K562 (cell line): ENCODE data around the gene RALY. TPM values are rescaled to one million over a fixed set of nuclear protein-coding genes. Genes with fewer than 3 reads are reported as not detected.

Experiments used
- ATAC-seq: fragments of 200-7000 bp; cut with Tn5 transposase; 3 replicates; pipeline ENCODE4 v1.9.1; 2020; ENCODE audit warnings: moderate library complexity
- BruUV-seq: library from RNA; stranded (reverse); fragments of 400-500 nt; replicated peaks from 2 replicates; lab custom pipeline; 2021; lab: Mats Ljungman, UMichigan
- CTCF ChIA-PET: fragments of 300-600 bp; formaldehyde crosslinking; extraction: SDS; loops from one replicate; lab custom pipeline; 2021; ENCODE audit warnings: low intra/inter-chr PET ratio; lab: Yijun Ruan, JAX
- POLR2A ChIA-PET: fragments of 300-600, 350-650 bp; sonication (Branson Sonifier 250); formaldehyde crosslinking; extraction: SDS; loops from one replicate; lab custom pipeline; 2021; ENCODE audit warnings: antibody characterized with exemption, inconsistent platforms; lab: Yijun Ruan, JAX
- DNase-seq, 4 experiments: peaks; one replicate each; pipeline versions ENCODE4 v3.0.0 to v3.0.0-alpha.2; 2011 to 2018; ENCODE audit warnings: low spot score in 3 of 4, mixed read lengths in 3 of 4; ENCODE audit errors: extremely low read depth in 1 of 4
- FAIRE-seq: peaks from 2 replicates; lab custom pipeline; 2011; peaks lifted over from hg19 to GRCh38; lab: Jason Lieb, UNC
- H2AFZ ChIP-seq: 2 replicates; pipeline ENCODE4 v1.6.0; 2011; ENCODE audit warnings: low read depth, low read length, control low read depth, inconsistent platforms
- H3K27ac ChIP-seq: fragments of 200-600 bp; 3 replicates; pipeline ENCODE4 v1.8.0; 2011; ENCODE audit warnings: low read depth, mild to moderate bottlenecking, control low read depth, inconsistent platforms, low read length, moderate library complexity, mixed read lengths; ENCODE audit errors: extremely low read depth
- H3K27me3 ChIP-seq, 2 experiments: fragments of 300-600 bp in 1 of 2; 2 replicates in 1 of 2; 3 replicates in 1 of 2; pipeline versions ENCODE4 v1.6.0 to v1.8.0; 2011; ENCODE audit warnings: inconsistent platforms in 2 of 2, low read length in 2 of 2, mild to moderate bottlenecking in 1 of 2, mixed read lengths in 1 of 2, moderate library complexity in 1 of 2; ENCODE audit not compliant: control insufficient read depth in 2 of 2, insufficient read depth in 2 of 2
- H3K36me3 ChIP-seq: fragments of 300-600 bp; 3 replicates; pipeline ENCODE4 v1.8.0; 2011; ENCODE audit warnings: mild to moderate bottlenecking, low read length, inconsistent platforms; ENCODE audit not compliant: control insufficient read depth, insufficient read depth
- H3K4me1 ChIP-seq, 2 experiments: fragments of 200-600 bp in 1 of 2; replicated peaks in 1 of 2; 2 replicates in 1 of 2; 3 replicates in 1 of 2; pipeline versions ENCODE4 v1.5.1 to v1.8.0; 2011; ENCODE audit warnings: inconsistent platforms in 2 of 2, low read length in 2 of 2, mild to moderate bottlenecking in 1 of 2, mixed read lengths in 1 of 2, moderate library complexity in 1 of 2; ENCODE audit not compliant: control insufficient read depth in 2 of 2, insufficient read depth in 2 of 2
- H3K4me2 ChIP-seq: 2 replicates; pipeline ENCODE4 v1.6.1; 2011; ENCODE audit warnings: low read length, control low read depth, inconsistent platforms, mixed read lengths; ENCODE audit not compliant: insufficient read depth
- H3K4me3 ChIP-seq: fragments of 200-600 bp; sonication (generic), shearing (Covaris generic); 2 replicates; pipeline ENCODE4 v1.5.1; 2016; ENCODE audit warnings: control low read depth, inconsistent platforms
- H3K79me2 ChIP-seq: fragments of 200-600 bp; 3 replicates; pipeline ENCODE4 v1.8.0; 2011; ENCODE audit warnings: low read length, inconsistent platforms; ENCODE audit not compliant: control insufficient read depth, insufficient read depth
- H3K9ac ChIP-seq, 2 experiments: 2 replicates each; pipeline versions ENCODE4 v1.6.0 to v1.6.1; 2011; ENCODE audit warnings: low read depth in 2 of 2, low read length in 2 of 2, control low read depth in 1 of 2, inconsistent platforms in 1 of 2, mild to moderate bottlenecking in 1 of 2, mixed read lengths in 1 of 2; ENCODE audit not compliant: insufficient read depth in 1 of 2
- H3K9me1 ChIP-seq: one replicate; pipeline ENCODE4 v1.6.0; 2011; ENCODE audit warnings: inconsistent platforms, mild to moderate bottlenecking, low read length, moderate library complexity; ENCODE audit not compliant: control insufficient read depth, insufficient read depth
- H3K9me3 ChIP-seq: replicated peaks from 2 replicates; pipeline ENCODE4 v1.5.1; 2011; ENCODE audit warnings: low read depth, low read length, inconsistent platforms; ENCODE audit not compliant: control insufficient read depth, insufficient read depth
- H4K20me1 ChIP-seq: replicated peaks from 2 replicates; pipeline ENCODE4 v1.6.1; 2011; ENCODE audit warnings: low read length, inconsistent platforms, mixed read lengths; ENCODE audit not compliant: control insufficient read depth, insufficient read depth
- AFF1 ChIP-seq, 2 experiments: fragments of 450-650 bp; IDR thresholded peaks; 2 replicates each; pipeline ENCODE4 v1.6.1; 2018; ENCODE audit warnings: mild to moderate bottlenecking in 2 of 2, low read depth in 1 of 2; ENCODE audit not compliant: partially characterized antibody in 2 of 2
- E2F6 ChIP-seq, 2 experiments: IDR thresholded peaks; 2 replicates each; pipeline ENCODE4 v1.6.1; 2011; ENCODE audit warnings: borderline replicate concordance in 1 of 2, control low read depth in 1 of 2, low read depth in 1 of 2, low read length in 1 of 2, mild to moderate bottlenecking in 1 of 2, mixed read lengths in 1 of 2, moderate library complexity in 1 of 2; ENCODE audit not compliant: insufficient read depth in 1 of 2, insufficient read length in 1 of 2, poor library complexity in 1 of 2, severe bottlenecking in 1 of 2; ENCODE audit errors: extremely low read depth in 1 of 2
- FOXJ3 ChIP-seq: sonication (generic); formaldehyde crosslinking; IDR thresholded peaks from 2 replicates; pipeline ENCODE4 v1.4.0; 2020; ENCODE audit warnings: mild to moderate bottlenecking, missing genetic modification reagents
- GABPA ChIP-seq: fragments of 200-800 bp; sonication (Bioruptor generic); conservative IDR thresholded peaks from 2 replicates; pipeline ENCODE4 v1.6.1; 2016; ENCODE audit warnings: low read depth, missing genetic modification characterization, missing compliant biosample characterization
- HMG20B ChIP-seq: fragments of 250-450 bp; sonication (Bioruptor Pico); IDR thresholded peaks from 2 replicates; pipeline ENCODE4 v1.5.0; 2021; ENCODE audit warnings: mild to moderate bottlenecking
- IFI16 ChIP-seq: fragments of 250-450 bp; sonication (Bioruptor Pico); IDR thresholded peaks from 2 replicates; pipeline ENCODE4 v2.1.2; 2022; ENCODE audit warnings: mild to moderate bottlenecking, inconsistent platforms
- IRF2 ChIP-seq: sonication (generic); formaldehyde crosslinking; IDR thresholded peaks from 2 replicates; pipeline ENCODE4 v1.8.1; 2022; ENCODE audit warnings: mild to moderate bottlenecking, missing genetic modification reagents
- MTA3 ChIP-seq: fragments of 450-650 bp; formaldehyde crosslinking; IDR thresholded peaks from 2 replicates; pipeline ENCODE4 v1.6.1; 2017; ENCODE audit warnings: mild to moderate bottlenecking, borderline replicate concordance
- PYGO2 ChIP-seq: fragments of 450-650 bp; IDR thresholded peaks from 2 replicates; pipeline ENCODE4 v1.6.1; 2016; ENCODE audit warnings: mild to moderate bottlenecking, missing genetic modification characterization, moderate library complexity, missing compliant biosample characterization
- SREBF1 ChIP-seq: fragments of 150-350 bp; IDR thresholded peaks from 2 replicates; pipeline ENCODE4 v1.6.1; 2014; ENCODE audit warnings: antibody characterized with exemption, low read depth, low read length, borderline replicate concordance
- STAG1 ChIP-seq: sonication (generic); formaldehyde crosslinking; IDR thresholded peaks from 2 replicates; pipeline ENCODE4 v1.5.0; 2020; ENCODE audit warnings: missing genetic modification reagents, borderline replicate concordance
- ZBTB43 ChIP-seq: sonication (generic); formaldehyde crosslinking; IDR thresholded peaks from 2 replicates; pipeline ENCODE4 v1.8.0; 2023; ENCODE audit warnings: mild to moderate bottlenecking, missing genetic modification reagents
- ZC3H4 ChIP-seq: sonication (generic); formaldehyde crosslinking; IDR thresholded peaks from 2 replicates; pipeline ENCODE4 v1.9.0; 2021; ENCODE audit warnings: missing genetic modification reagents, borderline replicate concordance
- ZNF561 ChIP-seq: fragments of 450-650 bp; formaldehyde crosslinking; conservative IDR thresholded peaks from 2 replicates; pipeline ENCODE4 v1.4.0; 2020; ENCODE audit warnings: mild to moderate bottlenecking, moderate library complexity
- WGBS: fragments of 100-300 bp; shearing (Covaris generic); methylation state at CpG from one replicate; pipeline ENCODE4 v1.1.6; 2016; ENCODE audit warnings: low coverage, mixed read lengths; ENCODE audit not compliant: insufficient coverage; ENCODE audit errors: missing lambda C conversion rate; 5-methylcytosine and 5-hydroxymethylcytosine counted together
- in situ Hi-C: fragments of 300-500 bp; cut with MboI; formaldehyde crosslinking; loops from 4 replicates; pipeline ENCODE4 v1.15.0; 2018; ENCODE audit warnings: inconsistent platforms, mixed read lengths
- intact Hi-C: fragments of 100-400 bp; cut with micrococcal nuclease; formaldehyde crosslinking; loops from 2 replicates; pipeline ENCODE4 v1.14.2; 2022
- polyA plus RNA-seq, 8 experiments: library from polyadenylated mRNA; depleted of rRNA in 4 of 8; stranded (reverse) in 5 of 8; unstranded in 3 of 8; fragments of >200 nt; fragmentation: Nextera tagmentation in 2 of 8; fragmentation: Illumina TruSeq in 1 of 8; extraction: Ambion mirVana in 2 of 8; extraction: Trizol in 1 of 8; gene quantifications; 2 replicates each; pipeline versions ENCODE4 v1.2.1 to v1.2.3, GENCODE V29; 2011 to 2014; ENCODE audit warnings: inconsistent platforms in 1 of 8, missing spikeins in 1 of 8
- total RNA-seq, 7 experiments: library from RNA; depleted of rRNA in 6 of 7; stranded (reverse); fragments of >200 nt in 6 of 7; fragmentation: Illumina TruSeq in 2 of 7; extraction: Trizol in 2 of 7; gene quantifications; 2 replicates each; pipeline versions ENCODE4 v1.2.1 to v1.2.3, GENCODE V29; 2011 to 2021; ENCODE audit warnings: low replicate concordance in 1 of 7

The RALY gene
- total and polyA plus RNA-seq, 9 of the 15 experiments (the other 6 are each of a cell fraction or from before 2014, with no cell fraction given): 0.80 to 207 (median 128) TPM

GRCh38 chr20:33994222-33994913, 657 bp downstream of the RALY start:
- Histone ChIP-seq H3K27me3 (no peaks in the 10 kb centered on the region), H3K36me3 (peaks cover 13% of the 10 kb centered on the region; the same call in 1 of the 3 replicates), H3K4me3 (peak overlapping the region; percentile 97), H3K9me3 (no peaks in the 10 kb centered on the region), H3K4me1 (peaks cover 24 to 40% of the 10 kb centered on the region in 2 experiments), H3K9ac (peak overlapping the region; percentile 88 to 96), H3K79me2 (peaks cover 72% of the 10 kb centered on the region), H4K20me1 (peaks cover 36% of the 10 kb centered on the region), H3K4me2 (peak overlapping the region; percentile 89), H3K27ac (peak overlapping the region; percentile 94), H3K9me1 (peaks cover 4% of the 10 kb centered on the region), H2AFZ (peak overlapping the region; percentile 97)
- intact Hi-C loops (loop anchor here (5.0 kb wide), 1 partner anchor 502 kb away; the partner anchor contains the start of gene CBFA2T2), in situ Hi-C loops (no loop called here)
- 2% methylated on average over 39 of the region's 57 CpGs for WGBS
- DNase-seq (peak; percentile 73 to 86 (median 78)), FAIRE-seq (no peak), ATAC-seq (peak; percentile 65)
- POLR2A ChIA-PET: interaction anchor here (0.9 to 2.5 kb wide), 6 partner anchors 11 to 118 kb away, joined by 3 to 11 read pairs (median 6); partner anchors contain the start of gene EIF2S2
- BruUV-seq: no TSS peak
- CTCF ChIA-PET: interaction anchor here (0.6 kb wide), 1 partner anchor 75 kb away, joined by 3 read pairs; no protein-coding TSS in a partner anchor
- no peak for TF ChIP-seq PYGO2 (tag)
- no peak for TF ChIP-seq ZC3H4 (CRISPR knock-in tag)
- no peak for TF ChIP-seq HMG20B
- TF ChIP-seq FOXJ3 (CRISPR knock-in tag): no peak
- TF ChIP-seq AFF1 (IDR thresholded peaks at IDR 0.05; ENCODE audit: low read depth in 1 of 2, partially characterized antibody in 2 of 2): no peak
- TF ChIP-seq ZBTB43 (CRISPR knock-in tag): no peak
- TF ChIP-seq SREBF1: no peak
- no peak for TF ChIP-seq STAG1 (CRISPR knock-in tag)
- no peak for TF ChIP-seq ZNF561 (CRISPR knock-in tag)
- TF ChIP-seq MTA3: no peak
- peak in 1 of 2 experiments; percentile 42 for TF ChIP-seq E2F6 (IDR thresholded peaks at IDR 0.05; ENCODE audit: borderline replicate concordance in 1 of 2, extremely low read depth in 1 of 2, insufficient read depth in 1 of 2, insufficient read length in 1 of 2, low read depth in 1 of 2, low read length in 1 of 2, poor library complexity in 1 of 2, severe bottlenecking in 1 of 2)
- TF ChIP-seq IRF2 (CRISPR knock-in tag): no peak
- peak; percentile 73 for TF ChIP-seq GABPA (tag)
- TF ChIP-seq IFI16 (CRISPR knock-in tag): no peak
